Gastroesophageal sphincter (tissue), 4 donors: ENCODE results near the gene NFIA. TPM values are rescaled to one million over a fixed set of nuclear protein-coding genes. Genes with fewer than 3 reads are reported as not detected.

ENCODE experiments used
- ATAC-seq: fragments of 150-250 bp; one replicate; pipeline ENCODE4 v1.9.1; 2016; ENCODE audit warnings: mild to moderate bottlenecking, moderate library complexity
- H3K27ac ChIP-seq, 4 donors: fragments of 200-600 bp; sonication (generic) in 3 of 4; 1 replicate in 3 of 4; 2 replicates in 1 of 4; pipeline ENCODE4 v1.5.1; 2016 to 2019
- H3K27me3 ChIP-seq: fragments of 200-600 bp; sonication (generic); one replicate; pipeline ENCODE4 v1.5.1; 2019
- H3K36me3 ChIP-seq, 2 donors: fragments of 200-600 bp; sonication (generic); one replicate each; pipeline ENCODE4 v1.5.1; 2019; ENCODE audit warnings: control low read depth in 1 of 2
- H3K4me1 ChIP-seq, 3 donors: fragments of 200-600 bp; sonication (generic); 1 replicate in 2 of 3; 2 replicates in 1 of 3; pipeline ENCODE4 v1.5.1; 2016 to 2019; ENCODE audit warnings: control low read depth in 2 of 3
- H3K4me3 ChIP-seq, 2 donors: fragments of 200-600 bp; sonication (generic); one replicate each; pipeline ENCODE4 v1.5.1; 2019; ENCODE audit warnings: mild to moderate bottlenecking in 1 of 2, moderate library complexity in 1 of 2
- H3K9me3 ChIP-seq, 3 donors: fragments of 200-600 bp; sonication (generic); one replicate each; pipeline ENCODE4 v1.5.1; 2017 to 2019; ENCODE audit warnings: control low read depth in 2 of 3
- EP300 ChIP-seq: sonication (generic); formaldehyde crosslinking; IDR thresholded peaks from one replicate; pipeline ENCODE4 v1.6.1; 2017; ENCODE audit warnings: antibody characterized with exemption, mild to moderate bottlenecking
- POLR2A ChIP-seq, 2 donors: fragments of 450-650 bp; IDR thresholded peaks; one replicate each; pipeline ENCODE4 v1.6.1; 2017; ENCODE audit warnings: antibody characterized with exemption in 2 of 2, mild to moderate bottlenecking in 2 of 2, moderate library complexity in 1 of 2
- POLR2AphosphoS5 ChIP-seq: sonication (generic); formaldehyde crosslinking; IDR thresholded peaks from one replicate; pipeline ENCODE4 v1.6.1; 2017; ENCODE audit warnings: antibody characterized with exemption
- WGBS, 2 donors: methylation state at CpG; one replicate each; pipeline ENCODE4 v1.1.5; 2018; ENCODE audit warnings: low coverage in 1 of 2; 5-methylcytosine and 5-hydroxymethylcytosine counted together
- total RNA-seq, 4 donors: library from RNA; depleted of rRNA; stranded (reverse); fragments of >200 nt; gene quantifications; one replicate each; pipeline ENCODE4 v1.1.0, GENCODE V29; 2016
- TF ChIP-seq, protein P1 (sequence below), 4 experiments: fragments of 200-600 bp in 2 of 4; fragments of 450-650 bp in 2 of 4; sonication (generic) in 1 of 4; IDR thresholded peaks; one replicate each; pipeline ENCODE4 v1.5.1; 2017 to 2019; ENCODE audit warnings: antibody characterized with exemption in 4 of 4, mild to moderate bottlenecking in 2 of 4, moderate library complexity in 2 of 4

Gene NFIA
- total RNA-seq, 4 donors from 2014 or later: 123 to 205 (median 149) TPM

DNA sequence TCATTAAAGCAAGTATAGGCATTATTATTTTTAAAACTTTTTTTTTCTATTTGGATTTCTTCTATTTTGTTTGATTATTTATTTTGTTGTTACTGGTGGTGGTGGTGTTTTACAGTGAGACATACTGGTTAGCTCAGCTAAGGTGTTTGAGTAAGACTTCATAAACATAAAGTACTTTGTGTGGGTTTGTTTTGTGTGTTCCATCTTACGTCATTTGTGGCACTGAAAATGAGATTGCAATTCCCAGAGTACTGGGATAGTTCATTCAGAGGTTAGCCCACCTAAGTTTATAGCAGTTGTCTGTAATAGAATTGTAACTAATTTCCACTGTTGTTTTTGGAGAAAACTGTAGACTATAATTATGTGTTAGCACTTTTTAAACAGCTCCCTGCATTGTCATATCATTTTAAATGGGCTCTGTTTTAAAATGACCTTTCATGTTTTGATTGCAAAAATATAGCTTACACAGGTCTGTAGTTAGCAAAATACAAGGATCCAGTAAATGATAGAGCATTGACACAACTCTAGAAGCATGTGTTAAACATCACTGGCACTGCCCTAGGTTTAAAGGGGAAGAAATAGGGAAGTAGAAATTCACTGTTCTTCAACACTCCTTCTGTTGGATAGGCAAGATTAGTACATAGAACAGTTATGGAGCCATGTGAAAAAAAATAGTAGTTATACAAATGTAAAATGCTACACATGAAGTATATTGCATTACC, 171.7 kb downstream of the NFIA start:
- Histone ChIP-seq H3K9me3 (no peaks in the 10 kb centered on the region), H3K36me3 (no peaks in the 10 kb centered on the region), H3K27ac (peak overlapping the region; percentile 78 to 88 (median 81)), H3K4me1 (peaks cover 6 to 94% (median 27%) of the 10 kb centered on the region in 3 donors), H3K27me3 (no peaks in the 10 kb centered on the region), H3K4me3 (peak overlapping the region; percentile 33 to 55)
- whole genome bisulfite sequencing, 2 donors: 18 to 29% methylated on average over 1 of the region's 1 CpG
- peak; percentile 41 for ATAC-seq
- TF ChIP-seq, protein P1, sequence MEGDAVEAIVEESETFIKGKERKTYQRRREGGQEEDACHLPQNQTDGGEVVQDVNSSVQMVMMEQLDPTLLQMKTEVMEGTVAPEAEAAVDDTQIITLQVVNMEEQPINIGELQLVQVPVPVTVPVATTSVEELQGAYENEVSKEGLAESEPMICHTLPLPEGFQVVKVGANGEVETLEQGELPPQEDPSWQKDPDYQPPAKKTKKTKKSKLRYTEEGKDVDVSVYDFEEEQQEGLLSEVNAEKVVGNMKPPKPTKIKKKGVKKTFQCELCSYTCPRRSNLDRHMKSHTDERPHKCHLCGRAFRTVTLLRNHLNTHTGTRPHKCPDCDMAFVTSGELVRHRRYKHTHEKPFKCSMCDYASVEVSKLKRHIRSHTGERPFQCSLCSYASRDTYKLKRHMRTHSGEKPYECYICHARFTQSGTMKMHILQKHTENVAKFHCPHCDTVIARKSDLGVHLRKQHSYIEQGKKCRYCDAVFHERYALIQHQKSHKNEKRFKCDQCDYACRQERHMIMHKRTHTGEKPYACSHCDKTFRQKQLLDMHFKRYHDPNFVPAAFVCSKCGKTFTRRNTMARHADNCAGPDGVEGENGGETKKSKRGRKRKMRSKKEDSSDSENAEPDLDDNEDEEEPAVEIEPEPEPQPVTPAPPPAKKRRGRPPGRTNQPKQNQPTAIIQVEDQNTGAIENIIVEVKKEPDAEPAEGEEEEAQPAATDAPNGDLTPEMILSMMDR (IDR thresholded peaks at IDR 0.05): no peak
- no peak for TF ChIP-seq POLR2AphosphoS5
- no peak for TF ChIP-seq EP300
- TF ChIP-seq POLR2A (IDR thresholded peaks at IDR 0.05): no peak

DNA sequence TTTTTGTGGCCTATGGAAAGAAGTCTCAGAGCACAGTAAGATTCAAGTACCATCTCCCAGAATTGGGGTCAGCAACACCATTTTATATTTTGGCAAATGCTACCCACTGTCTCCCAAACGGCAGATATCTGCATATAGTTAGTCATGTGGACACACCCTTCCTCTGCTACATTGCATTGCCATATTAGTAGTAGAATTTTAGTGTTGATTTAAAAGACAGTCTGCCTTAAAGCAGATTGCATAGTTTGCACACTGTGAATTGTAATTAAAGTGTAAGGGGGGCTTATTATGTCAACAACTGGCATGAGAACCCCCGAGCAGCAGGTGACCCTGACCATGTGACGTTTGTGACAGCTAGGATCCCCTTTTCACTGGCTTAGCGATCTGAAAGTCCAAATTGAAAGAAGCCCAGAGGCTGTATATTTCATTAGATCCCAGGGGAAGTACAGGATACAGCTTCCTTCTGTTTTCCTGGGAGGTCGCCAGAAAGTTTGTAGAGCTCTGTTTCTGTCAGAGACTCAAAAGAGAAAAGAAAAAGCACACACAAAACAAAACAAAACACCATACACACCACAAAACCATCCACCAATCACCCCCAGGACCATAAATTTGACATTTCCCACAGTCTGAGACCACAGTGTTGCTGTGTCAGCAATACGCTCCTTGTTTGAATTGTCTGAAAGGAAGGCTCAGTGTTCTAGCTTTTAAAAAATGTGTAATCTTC, 172.4 kb downstream of the NFIA start:
- no peaks in the 10 kb centered on the region for H3K9me3 ChIP-seq
- H3K27me3 ChIP-seq: no peaks in the 10 kb centered on the region
- H3K36me3 ChIP-seq: no peaks in the 10 kb centered on the region
- H3K4me1 ChIP-seq: peaks cover 9 to 94% (median 29%) of the 10 kb centered on the region in 3 donors
- H3K4me3 ChIP-seq: peak overlapping the region; percentile 33 to 55
- peak; percentile 47 for ATAC-seq
- 2 to 7% methylated on average over 5 to 6 of the region's 6 CpGs for WGBS, 2 donors
- peak overlapping the region; percentile 78 to 88 (median 81) for H3K27ac ChIP-seq
- TF ChIP-seq POLR2A (IDR thresholded peaks at IDR 0.05) (no peak), EP300 (no peak), POLR2AphosphoS5 (no peak)
- TF ChIP-seq, protein P1 (IDR thresholded peaks at IDR 0.05): no peak

DNA sequence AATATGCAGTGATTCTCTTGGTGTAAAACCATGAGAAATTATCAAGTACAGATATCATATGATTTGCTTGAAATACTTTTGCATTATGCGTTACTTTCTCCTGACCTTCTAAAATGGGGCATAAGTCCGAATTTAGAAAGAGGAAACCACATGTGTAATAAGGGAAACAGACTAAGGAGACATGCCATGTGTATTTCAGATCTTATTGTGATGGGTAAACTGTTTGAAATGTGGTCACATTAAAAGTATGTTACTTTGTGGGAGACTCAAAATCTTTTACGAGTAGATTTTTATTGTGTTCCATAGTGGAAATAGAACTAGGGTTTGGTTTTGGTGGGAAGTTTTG, 173.0 kb downstream of the NFIA start:
- Histone ChIP-seq H3K9me3 (no peaks in the 10 kb centered on the region), H3K36me3 (no peaks in the 10 kb centered on the region), H3K4me3 (peak overlapping the region; percentile 33 to 55), H3K4me1 (peaks cover 9 to 93% (median 25%) of the 10 kb centered on the region in 3 donors), H3K27ac (peak overlapping the region; percentile 78 to 88 (median 81)), H3K27me3 (no peaks in the 10 kb centered on the region)
- ATAC-seq: no peak
- no peak for TF ChIP-seq POLR2AphosphoS5
- TF ChIP-seq POLR2A (IDR thresholded peaks at IDR 0.05): no peak
- TF ChIP-seq, protein P1 (IDR thresholded peaks at IDR 0.05): no peak
- TF ChIP-seq EP300: no peak
- WGBS, 2 donors: 17 to 18% methylated on average over 3 of the region's 3 CpGs

DNA sequence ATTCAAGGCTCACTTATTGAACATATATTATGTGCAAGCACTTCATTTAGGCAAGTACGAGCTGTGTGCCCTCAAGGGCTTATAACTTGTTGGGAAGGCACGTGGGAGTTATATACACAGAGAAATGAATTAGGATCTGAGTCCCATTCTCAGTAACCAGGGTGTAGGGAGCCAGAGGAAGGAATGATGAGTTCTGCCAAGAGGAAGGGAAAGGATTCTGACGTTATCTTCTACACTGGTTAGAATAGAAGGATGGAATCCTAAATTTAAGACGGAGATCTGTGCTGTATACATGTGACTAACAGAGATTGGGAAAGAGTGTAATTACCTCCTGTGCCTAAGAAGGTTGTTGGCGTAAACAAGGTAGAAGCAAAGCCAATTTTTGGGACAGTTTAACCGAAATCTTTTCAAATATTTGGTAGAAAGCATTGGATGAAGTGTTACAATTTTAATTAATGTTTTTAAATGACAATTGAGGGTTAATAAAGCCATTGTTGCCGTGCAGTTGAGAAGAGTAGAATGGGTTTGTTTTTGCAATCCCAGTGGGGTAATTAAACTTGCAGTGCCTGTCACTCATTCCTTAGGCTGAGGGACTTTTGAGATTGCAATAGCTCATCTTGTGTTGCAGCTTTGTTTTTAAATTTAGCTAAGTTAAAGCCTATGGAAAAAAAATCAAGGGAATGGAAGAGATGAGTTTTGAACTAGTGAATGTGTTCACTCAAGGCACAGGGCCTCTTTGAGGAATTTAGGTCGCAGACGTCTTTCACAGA, 177.2 kb downstream of the NFIA start:
- 49 to 59% methylated on average over 9 of the region's 9 CpGs for WGBS, 2 donors
- TF ChIP-seq POLR2AphosphoS5: no peak
- no peak for TF ChIP-seq POLR2A (IDR thresholded peaks at IDR 0.05)
- Histone ChIP-seq H3K27ac (peak overlapping the region in 3 of 4 donors; percentile 33 to 51 (median 35)), H3K27me3 (no peaks in the 10 kb centered on the region), H3K4me1 (peaks cover 16 to 84% (median 18%) of the 10 kb centered on the region in 3 donors), H3K4me3 (no peak overlapping the region), H3K9me3 (no peaks in the 10 kb centered on the region), H3K36me3 (no peaks in the 10 kb centered on the region)
- peak; percentile 81 for ATAC-seq

DNA sequence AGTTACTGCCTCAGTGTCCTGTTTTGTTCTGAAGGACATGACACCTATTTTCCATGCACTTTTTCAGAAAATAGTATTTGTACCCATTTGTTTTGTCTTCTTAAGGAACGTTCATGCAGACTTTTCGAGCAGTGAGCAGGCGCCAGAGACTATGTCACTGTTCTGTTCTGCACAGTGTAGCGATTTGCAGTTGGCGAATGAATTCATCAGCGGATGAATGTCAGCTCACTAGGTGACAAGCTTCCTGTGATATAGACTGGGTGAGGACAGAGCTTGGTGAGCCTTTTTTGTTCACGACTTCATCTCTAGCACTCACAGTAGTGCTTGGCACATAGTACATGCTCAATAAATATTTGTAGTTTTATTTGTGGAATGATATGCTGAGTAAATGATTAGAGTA, 177.8 kb downstream of the NFIA start:
- TF ChIP-seq POLR2A (IDR thresholded peaks at IDR 0.05): no peak
- TF ChIP-seq, protein P1 (IDR thresholded peaks at IDR 0.05): no peak
- TF ChIP-seq EP300: no peak
- no peak for TF ChIP-seq POLR2AphosphoS5
- ATAC-seq: no peak
- Histone ChIP-seq H3K4me3 (no peak overlapping the region), H3K9me3 (no peaks in the 10 kb centered on the region), H3K27me3 (no peaks in the 10 kb centered on the region), H3K27ac (peak overlapping the region in 2 of 4 donors; percentile 3 to 33), H3K4me1 (peaks cover 13 to 78% (median 18%) of the 10 kb centered on the region in 3 donors), H3K36me3 (no peaks in the 10 kb centered on the region)
- 86 to 92% methylated on average over 4 to 7 of the region's 7 CpGs for WGBS, 2 donors
